Breast epithelium (tissue), 3 donors: ENCODE results near the gene LEO1.

Source experiments
- CTCF ChIP-seq, 3 donors: fragments of 450-650 bp; IDR thresholded peaks; one replicate each; pipeline ENCODE4 v1.5.1; 2016 to 2017; ENCODE audit warnings: antibody characterized with exemption in 3 of 3, mild to moderate bottlenecking in 3 of 3, moderate library complexity in 3 of 3
- POLR2A ChIP-seq: fragments of 450-650 bp; IDR thresholded peaks from one replicate; pipeline ENCODE4 v1.6.1; 2016; ENCODE audit warnings: antibody characterized with exemption, mild to moderate bottlenecking, moderate library complexity

GRCh38 chr15:52016316-52016715 is 44.7 kb upstream of the LEO1 start:
- TF ChIP-seq CTCF (IDR thresholded peaks at IDR 0.05) (no peak), POLR2A (no peak)
